AG09309 (cell line): ENCODE measurements around the gene CRHR2.

Experiments used
- DNase-seq: peaks from one replicate; pipeline ENCODE4 v3.0.0-alpha.2; 2010; ENCODE audit warnings: low read depth
- H3K4me3 ChIP-seq: 2 replicates; pipeline ENCODE4 v1.5.1; 2011; ENCODE audit warnings: mild to moderate bottlenecking, low read depth, low read length, moderate library complexity; ENCODE audit not compliant: control insufficient read depth
- TF ChIP-seq, protein P1 (sequence below): IDR thresholded peaks from 2 replicates; pipeline ENCODE4 v1.5.1; 2011; ENCODE audit warnings: mild to moderate bottlenecking, low read depth, low read length, inconsistent platforms; ENCODE audit not compliant: insufficient read depth, control insufficient read depth; ENCODE audit errors: missing control alignments

CRHR2 gene

DNA sequence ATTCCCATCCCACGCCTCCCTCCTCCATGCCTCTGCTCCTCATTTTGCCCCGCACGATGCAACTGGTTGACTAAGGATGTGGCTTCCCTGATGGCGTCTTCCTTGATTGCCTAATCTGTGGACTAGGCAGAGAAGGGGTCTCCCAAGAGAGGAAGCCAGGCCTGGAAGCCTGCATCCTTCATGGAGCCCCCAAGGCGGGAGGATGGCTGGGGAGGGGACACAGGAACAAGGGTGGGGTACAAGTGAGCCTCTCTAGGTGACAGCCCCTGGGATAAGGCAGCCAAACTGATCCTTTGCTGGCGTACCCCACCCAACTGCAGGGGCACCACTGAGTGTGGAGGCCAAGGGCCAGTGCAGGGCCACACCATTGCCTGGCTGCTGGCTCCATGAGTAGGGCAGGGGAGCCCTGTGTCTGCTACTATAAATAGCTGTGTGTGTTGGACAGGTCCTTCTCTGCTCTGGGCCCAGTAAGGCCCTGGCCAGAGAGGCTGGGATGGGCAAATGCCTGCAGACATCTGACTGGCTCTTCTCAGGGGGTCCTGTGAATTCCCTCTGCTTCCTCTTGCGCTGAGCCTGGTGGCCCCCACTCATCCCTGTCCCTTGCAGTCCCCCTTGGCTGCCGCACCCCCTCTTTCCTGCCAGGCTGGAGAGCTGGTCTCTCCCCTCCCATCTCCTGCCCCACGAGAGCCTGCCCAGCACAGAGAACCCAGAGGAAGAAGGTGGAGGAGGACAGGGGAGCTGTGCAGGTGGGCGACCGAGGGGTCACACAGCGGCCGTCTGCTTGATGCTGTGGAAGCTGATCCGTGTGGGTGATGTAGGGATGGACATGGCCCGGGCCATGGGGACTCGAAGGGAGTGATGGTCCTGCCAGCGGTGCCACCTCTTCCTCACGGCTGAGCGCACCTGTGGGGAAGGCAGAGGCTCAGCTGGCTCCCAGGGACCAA is 29.3 kb downstream of the CRHR2 start:
- no peak overlapping the region for H3K4me3 ChIP-seq
- TF ChIP-seq, protein P1, sequence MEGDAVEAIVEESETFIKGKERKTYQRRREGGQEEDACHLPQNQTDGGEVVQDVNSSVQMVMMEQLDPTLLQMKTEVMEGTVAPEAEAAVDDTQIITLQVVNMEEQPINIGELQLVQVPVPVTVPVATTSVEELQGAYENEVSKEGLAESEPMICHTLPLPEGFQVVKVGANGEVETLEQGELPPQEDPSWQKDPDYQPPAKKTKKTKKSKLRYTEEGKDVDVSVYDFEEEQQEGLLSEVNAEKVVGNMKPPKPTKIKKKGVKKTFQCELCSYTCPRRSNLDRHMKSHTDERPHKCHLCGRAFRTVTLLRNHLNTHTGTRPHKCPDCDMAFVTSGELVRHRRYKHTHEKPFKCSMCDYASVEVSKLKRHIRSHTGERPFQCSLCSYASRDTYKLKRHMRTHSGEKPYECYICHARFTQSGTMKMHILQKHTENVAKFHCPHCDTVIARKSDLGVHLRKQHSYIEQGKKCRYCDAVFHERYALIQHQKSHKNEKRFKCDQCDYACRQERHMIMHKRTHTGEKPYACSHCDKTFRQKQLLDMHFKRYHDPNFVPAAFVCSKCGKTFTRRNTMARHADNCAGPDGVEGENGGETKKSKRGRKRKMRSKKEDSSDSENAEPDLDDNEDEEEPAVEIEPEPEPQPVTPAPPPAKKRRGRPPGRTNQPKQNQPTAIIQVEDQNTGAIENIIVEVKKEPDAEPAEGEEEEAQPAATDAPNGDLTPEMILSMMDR: no peak
- no peak for DNase-seq

DNA sequence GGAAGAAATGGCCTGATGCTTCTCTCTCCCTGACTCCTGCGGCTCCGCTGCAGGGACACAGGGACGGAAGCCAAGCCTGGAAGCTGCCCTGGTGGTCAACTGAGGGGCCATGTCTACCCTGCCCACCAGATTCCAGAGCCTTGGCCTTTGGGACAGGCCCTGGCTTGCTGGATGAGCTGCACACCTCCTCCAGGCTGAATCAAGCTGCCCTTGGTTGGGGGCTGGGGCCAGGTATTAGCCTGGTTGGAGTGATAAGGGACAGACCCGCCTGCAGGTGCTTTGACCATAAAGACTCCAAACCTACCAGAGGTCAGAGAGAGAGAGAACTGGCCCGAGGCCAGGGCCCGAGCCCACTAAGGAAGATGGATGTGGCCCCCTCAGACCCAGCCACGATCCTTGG is 30.1 kb downstream of the CRHR2 start:
- TF ChIP-seq, protein P1: no peak
- H3K4me3 ChIP-seq: no peak overlapping the region
- DNase-seq: no peak

DNA sequence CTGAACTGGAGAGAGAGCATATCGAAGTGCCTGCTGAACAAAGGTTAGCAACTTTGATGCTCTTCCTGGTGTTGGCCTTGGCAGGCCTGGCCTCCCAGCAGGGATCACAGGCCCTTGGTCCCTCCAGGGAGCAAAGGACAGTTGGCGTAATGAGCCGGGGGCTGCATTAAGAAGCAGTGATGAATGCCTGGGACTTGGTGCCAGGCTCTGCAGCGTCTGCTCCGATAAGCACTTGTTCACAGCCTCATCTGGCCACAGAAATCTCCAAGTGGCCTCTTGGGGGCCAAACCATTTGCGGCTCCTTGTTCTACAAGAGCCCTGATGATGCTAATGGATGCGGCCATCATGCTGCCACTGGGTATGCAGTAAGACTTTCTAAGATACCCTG is 31.8 kb downstream of the CRHR2 start:
- TF ChIP-seq, protein P1: no peak
- no peak for DNase-seq
- no peak overlapping the region for H3K4me3 ChIP-seq

DNA sequence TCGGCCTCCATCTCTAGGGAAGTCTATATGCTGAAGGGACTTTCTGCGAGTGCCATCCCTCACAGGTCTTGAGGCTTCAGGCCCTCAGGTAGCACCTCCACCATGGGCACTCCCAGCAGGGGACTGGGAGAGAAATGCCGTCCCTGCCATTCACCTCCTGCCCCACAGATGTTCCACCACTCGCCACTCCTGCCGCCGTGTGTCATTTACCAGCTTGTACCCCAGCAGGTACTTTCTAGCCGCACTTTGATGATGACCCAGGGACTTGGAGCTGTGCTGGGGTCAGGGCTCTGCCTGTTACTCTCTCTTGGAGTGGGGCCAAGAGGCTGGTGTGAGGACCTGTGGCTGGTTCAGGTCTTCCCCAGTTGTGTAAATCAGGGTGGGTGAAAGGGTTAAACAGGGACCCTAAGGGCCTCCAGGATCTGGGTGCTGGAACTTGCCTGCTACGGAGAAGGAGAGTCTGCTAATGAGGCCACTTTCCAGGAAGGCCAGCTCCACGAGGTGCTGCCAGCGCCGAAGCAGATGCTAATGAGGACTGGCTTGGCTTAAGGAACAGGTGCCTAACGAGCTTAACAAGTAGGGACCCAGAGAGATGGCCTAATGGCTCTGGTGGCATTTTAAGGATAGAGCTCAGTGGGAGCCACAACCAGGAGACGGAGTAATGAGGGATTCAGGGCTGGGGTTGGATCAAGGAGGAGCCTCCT is 32.4 kb downstream of the CRHR2 start:
- TF ChIP-seq, protein P1: no peak
- DNase-seq: no peak
- no peak overlapping the region for H3K4me3 ChIP-seq

DNA sequence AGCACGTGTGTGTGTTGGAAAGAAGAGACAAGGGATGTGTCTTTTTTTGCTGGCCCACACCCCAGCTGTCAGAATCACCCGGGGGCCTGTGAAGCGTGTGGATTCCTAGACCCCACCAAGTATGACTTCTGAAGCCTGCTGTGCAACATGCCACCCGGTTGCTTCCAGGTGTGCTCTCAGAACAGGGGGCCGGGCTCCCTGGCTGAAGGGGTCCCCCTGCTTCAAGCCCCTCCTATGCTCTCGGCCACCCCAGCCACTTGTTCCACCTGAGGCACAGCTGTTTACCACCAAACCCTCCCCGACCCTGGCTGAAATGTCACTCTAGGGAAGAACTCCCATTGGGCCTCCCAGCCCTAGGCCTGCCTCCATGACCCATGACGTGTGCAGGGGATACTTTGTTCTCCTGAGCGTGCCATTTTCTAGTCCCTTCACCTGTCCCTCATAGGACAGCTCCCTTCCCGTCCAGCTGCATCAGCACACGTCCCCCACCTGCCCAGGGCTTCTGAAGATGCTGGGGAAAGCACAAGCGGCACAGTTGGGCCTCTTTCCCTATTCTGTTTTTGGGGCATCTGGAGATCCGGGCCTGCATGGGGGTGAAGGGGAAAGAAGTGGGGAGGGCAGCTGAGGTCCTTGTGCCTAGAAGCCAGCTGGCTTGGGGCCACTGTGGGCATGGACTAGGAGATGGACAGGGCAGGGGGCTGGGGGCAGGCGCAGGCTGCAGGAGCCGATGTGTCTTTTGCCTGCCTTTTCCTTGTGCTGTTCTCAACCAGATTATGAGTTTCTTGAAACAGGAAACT is 33.3 kb downstream of the CRHR2 start:
- DNase-seq: no peak
- TF ChIP-seq, protein P1: no peak
- H3K4me3 ChIP-seq: no peak overlapping the region
